HEK293 (cell line): ENCODE results near the gene NPFF.
A peak's percentile ranks its signal among the peaks of the same experiment; 100 is the strongest.

Source experiments
- BCL11B ChIP-seq: fragments of 450-650 bp; formaldehyde crosslinking; IDR thresholded peaks from 2 replicates; pipeline ENCODE4 v1.5.1; 2016; ENCODE audit warnings: low read depth, missing biosample characterization, missing genetic modification characterization
- GFI1B ChIP-seq: fragments of 450-650 bp; formaldehyde crosslinking; IDR thresholded peaks from 2 replicates; pipeline ENCODE4 v1.5.1; 2016; ENCODE audit warnings: missing biosample characterization, missing genetic modification characterization
- GLIS1 ChIP-seq: fragments of 450-650 bp; formaldehyde crosslinking; IDR thresholded peaks from 2 replicates; pipeline ENCODE4 v1.5.1; 2016; ENCODE audit warnings: missing biosample characterization, missing genetic modification characterization
- KLF9 ChIP-seq: fragments of 450-650 bp; formaldehyde crosslinking; IDR thresholded peaks from 2 replicates; pipeline ENCODE4 v1.5.1; 2016; ENCODE audit warnings: missing biosample characterization, missing genetic modification characterization, low read depth
- MEIS1 ChIP-seq: sonication (generic); formaldehyde crosslinking; IDR thresholded peaks from 2 replicates; pipeline ENCODE4 v1.8.1; 2022; ENCODE audit warnings: missing genetic modification reagents, mild to moderate bottlenecking, borderline replicate concordance
- OVOL3 ChIP-seq: fragments of 450-650 bp; formaldehyde crosslinking; IDR thresholded peaks from 2 replicates; pipeline ENCODE4 v1.5.1; 2016; ENCODE audit warnings: missing biosample characterization, missing genetic modification characterization
- SCRT1 ChIP-seq: fragments of 450-650 bp; formaldehyde crosslinking; IDR thresholded peaks from 2 replicates; pipeline ENCODE4 v1.5.1; 2016; ENCODE audit warnings: missing biosample characterization, missing genetic modification characterization, borderline replicate concordance
- ZFP69B ChIP-seq: fragments of 450-650 bp; formaldehyde crosslinking; IDR thresholded peaks from 2 replicates; pipeline ENCODE4 v1.5.1; 2016; ENCODE audit warnings: missing biosample characterization, missing genetic modification characterization
- ZNF10 ChIP-seq: fragments of 450-650 bp; formaldehyde crosslinking; IDR thresholded peaks from 2 replicates; pipeline ENCODE4 v1.5.1; 2017; ENCODE audit warnings: missing biosample characterization, missing genetic modification characterization
- ZNF114 ChIP-seq: fragments of 450-650 bp; formaldehyde crosslinking; IDR thresholded peaks from 2 replicates; pipeline ENCODE4 v1.5.0; 2017; ENCODE audit warnings: missing biosample characterization, missing genetic modification characterization
- ZNF121 ChIP-seq: fragments of 450-650 bp; formaldehyde crosslinking; IDR thresholded peaks from 2 replicates; pipeline ENCODE4 v1.5.1; 2016; ENCODE audit warnings: missing biosample characterization, missing genetic modification characterization
- ZNF239 ChIP-seq: fragments of 450-650 bp; formaldehyde crosslinking; IDR thresholded peaks from 2 replicates; pipeline ENCODE4 v1.5.1; 2016; ENCODE audit warnings: missing biosample characterization, missing genetic modification characterization
- ZNF514 ChIP-seq: fragments of 450-650 bp; formaldehyde crosslinking; IDR thresholded peaks from 2 replicates; pipeline ENCODE4 v1.5.1; 2016; ENCODE audit warnings: missing biosample characterization, missing genetic modification characterization
- ZNF544 ChIP-seq: fragments of 450-650 bp; formaldehyde crosslinking; IDR thresholded peaks from 2 replicates; pipeline ENCODE4 v1.5.0; 2017; ENCODE audit warnings: missing biosample characterization, missing genetic modification characterization
- ZNF558 ChIP-seq: fragments of 450-650 bp; formaldehyde crosslinking; IDR thresholded peaks from 2 replicates; pipeline ENCODE4 v1.5.1; 2016; ENCODE audit warnings: missing biosample characterization, missing genetic modification characterization
- ZNF571 ChIP-seq: fragments of 450-650 bp; formaldehyde crosslinking; IDR thresholded peaks from 2 replicates; pipeline ENCODE4 v1.5.0; 2017; ENCODE audit warnings: missing biosample characterization, missing genetic modification characterization
- ZNF624 ChIP-seq: fragments of 450-650 bp; formaldehyde crosslinking; IDR thresholded peaks from 2 replicates; pipeline ENCODE4 v1.5.1; 2017; ENCODE audit warnings: missing biosample characterization, missing genetic modification characterization
- ZNF707 ChIP-seq: fragments of 450-650 bp; formaldehyde crosslinking; IDR thresholded peaks from 2 replicates; pipeline ENCODE4 v1.5.1; 2016; ENCODE audit warnings: missing biosample characterization, missing genetic modification characterization
- TF ChIP-seq, protein P1 (sequence below): fragments of 450-650 bp; formaldehyde crosslinking; IDR thresholded peaks from 2 replicates; pipeline ENCODE4 v1.5.1; 2017; ENCODE audit warnings: missing biosample characterization, missing genetic modification characterization
- TF ChIP-seq, protein P2 (sequence below): fragments of 450-650 bp; formaldehyde crosslinking; IDR thresholded peaks from 2 replicates; pipeline ENCODE4 v1.5.1; 2017; ENCODE audit warnings: missing biosample characterization, missing genetic modification characterization
- TF ChIP-seq, protein P3 (sequence below): fragments of 450-650 bp; formaldehyde crosslinking; IDR thresholded peaks from 2 replicates; pipeline ENCODE4 v1.5.1; 2017; ENCODE audit warnings: missing biosample characterization, mild to moderate bottlenecking, missing genetic modification characterization, moderate library complexity
- TF ChIP-seq, protein P4 (sequence below): fragments of 450-650 bp; formaldehyde crosslinking; IDR thresholded peaks from 2 replicates; pipeline ENCODE4 v1.5.1; 2016; ENCODE audit warnings: missing biosample characterization, missing genetic modification characterization
- TF ChIP-seq, protein P5 (sequence below): fragments of 450-650 bp; formaldehyde crosslinking; IDR thresholded peaks from 2 replicates; pipeline ENCODE4 v1.5.1; 2017; ENCODE audit warnings: missing biosample characterization, missing genetic modification characterization
- TF ChIP-seq, protein P6 (sequence below): fragments of 450-650 bp; formaldehyde crosslinking; optimal IDR thresholded peaks from 2 replicates; pipeline ENCODE3; 2016; ENCODE audit warnings: missing biosample characterization, mild to moderate bottlenecking, missing genetic modification characterization
- TF ChIP-seq, protein P7 (sequence below): fragments of 450-650 bp; formaldehyde crosslinking; IDR thresholded peaks from 2 replicates; pipeline ENCODE4 v1.5.1; 2016; ENCODE audit warnings: missing biosample characterization, missing genetic modification characterization
- TF ChIP-seq, protein P8 (sequence below): fragments of 450-650 bp; formaldehyde crosslinking; IDR thresholded peaks from 2 replicates; pipeline ENCODE4; 2016; ENCODE audit warnings: missing biosample characterization, missing genetic modification characterization

The NPFF gene

DNA sequence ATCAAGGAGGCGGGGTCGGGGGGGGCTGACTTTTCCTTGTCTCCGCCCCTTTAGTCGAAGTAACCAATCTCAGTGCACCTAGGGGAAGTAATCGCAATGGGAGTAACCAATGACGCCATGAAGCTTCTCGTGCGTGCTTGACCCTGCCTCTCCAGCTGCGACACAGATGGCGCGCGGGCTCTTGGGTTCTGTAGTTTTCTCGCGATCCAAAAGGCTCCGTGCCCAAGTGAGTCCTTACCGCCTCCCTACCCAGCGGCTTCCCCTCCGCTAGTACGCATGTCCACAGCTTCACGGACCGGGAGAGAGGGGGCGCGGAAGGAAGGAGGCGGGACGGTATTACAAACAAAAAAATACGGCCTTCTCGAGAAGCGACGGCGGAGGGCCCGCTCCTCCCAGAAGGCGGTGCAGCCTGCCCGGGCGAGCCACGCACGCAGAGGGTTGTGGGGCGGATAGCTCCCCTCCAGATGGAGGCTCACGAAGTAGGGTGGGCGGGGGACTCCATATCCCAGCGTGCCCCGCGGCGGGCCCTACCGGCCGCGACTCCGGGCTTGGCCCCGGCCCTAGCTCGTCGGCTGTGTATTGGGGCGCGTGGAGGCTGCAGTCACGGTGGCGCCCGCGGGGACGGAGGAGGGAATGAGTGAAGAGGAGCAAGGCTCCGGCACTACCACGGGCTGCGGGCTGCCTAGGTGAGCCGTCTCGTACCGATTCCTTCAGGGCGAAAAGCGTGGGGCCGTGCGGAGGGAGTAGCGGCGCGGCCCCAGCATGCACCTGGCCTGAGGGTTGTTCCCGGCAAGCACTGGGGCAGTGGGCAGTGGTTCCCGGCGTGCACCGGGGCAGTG is 6.3 kb downstream of the NPFF start, which contains the start of gene TARBP2 (continued):
- TF ChIP-seq, protein P1, sequence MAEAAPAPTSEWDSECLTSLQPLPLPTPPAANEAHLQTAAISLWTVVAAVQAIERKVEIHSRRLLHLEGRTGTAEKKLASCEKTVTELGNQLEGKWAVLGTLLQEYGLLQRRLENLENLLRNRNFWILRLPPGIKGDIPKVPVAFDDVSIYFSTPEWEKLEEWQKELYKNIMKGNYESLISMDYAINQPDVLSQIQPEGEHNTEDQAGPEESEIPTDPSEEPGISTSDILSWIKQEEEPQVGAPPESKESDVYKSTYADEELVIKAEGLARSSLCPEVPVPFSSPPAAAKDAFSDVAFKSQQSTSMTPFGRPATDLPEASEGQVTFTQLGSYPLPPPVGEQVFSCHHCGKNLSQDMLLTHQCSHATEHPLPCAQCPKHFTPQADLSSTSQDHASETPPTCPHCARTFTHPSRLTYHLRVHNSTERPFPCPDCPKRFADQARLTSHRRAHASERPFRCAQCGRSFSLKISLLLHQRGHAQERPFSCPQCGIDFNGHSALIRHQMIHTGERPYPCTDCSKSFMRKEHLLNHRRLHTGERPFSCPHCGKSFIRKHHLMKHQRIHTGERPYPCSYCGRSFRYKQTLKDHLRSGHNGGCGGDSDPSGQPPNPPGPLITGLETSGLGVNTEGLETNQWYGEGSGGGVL = no peak; the same call in 1 of the 2 replicates
- TF ChIP-seq BCL11B (tag by site-specific recombination) = peak; percentile 85; the same call in 1 of the 2 replicates
- no peak for TF ChIP-seq MEIS1 (CRISPR knock-in tag)
- TF ChIP-seq, protein P2, sequence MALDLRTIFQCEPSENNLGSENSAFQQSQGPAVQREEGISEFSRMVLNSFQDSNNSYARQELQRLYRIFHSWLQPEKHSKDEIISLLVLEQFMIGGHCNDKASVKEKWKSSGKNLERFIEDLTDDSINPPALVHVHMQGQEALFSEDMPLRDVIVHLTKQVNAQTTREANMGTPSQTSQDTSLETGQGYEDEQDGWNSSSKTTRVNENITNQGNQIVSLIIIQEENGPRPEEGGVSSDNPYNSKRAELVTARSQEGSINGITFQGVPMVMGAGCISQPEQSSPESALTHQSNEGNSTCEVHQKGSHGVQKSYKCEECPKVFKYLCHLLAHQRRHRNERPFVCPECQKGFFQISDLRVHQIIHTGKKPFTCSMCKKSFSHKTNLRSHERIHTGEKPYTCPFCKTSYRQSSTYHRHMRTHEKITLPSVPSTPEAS (tag by site-specific recombination) = peak; percentile 69
- TF ChIP-seq ZNF571 (tag by site-specific recombination) = no peak
- TF ChIP-seq, protein P3, sequence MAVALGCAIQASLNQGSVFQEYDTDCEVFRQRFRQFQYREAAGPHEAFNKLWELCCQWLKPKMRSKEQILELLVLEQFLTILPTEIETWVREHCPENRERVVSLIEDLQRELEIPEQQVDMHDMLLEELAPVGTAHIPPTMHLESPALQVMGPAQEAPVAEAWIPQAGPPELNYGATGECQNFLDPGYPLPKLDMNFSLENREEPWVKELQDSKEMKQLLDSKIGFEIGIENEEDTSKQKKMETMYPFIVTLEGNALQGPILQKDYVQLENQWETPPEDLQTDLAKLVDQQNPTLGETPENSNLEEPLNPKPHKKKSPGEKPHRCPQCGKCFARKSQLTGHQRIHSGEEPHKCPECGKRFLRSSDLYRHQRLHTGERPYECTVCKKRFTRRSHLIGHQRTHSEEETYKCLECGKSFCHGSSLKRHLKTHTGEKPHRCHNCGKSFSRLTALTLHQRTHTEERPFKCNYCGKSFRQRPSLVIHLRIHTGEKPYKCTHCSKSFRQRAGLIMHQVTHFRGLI = peak; percentile 98
- peak; percentile 61; the same call in 1 of the 2 replicates for TF ChIP-seq GLIS1 (tag by site-specific recombination)
- no peak for TF ChIP-seq ZNF239 (tag by site-specific recombination)
- peak; percentile 60; the same call in 1 of the 2 replicates for TF ChIP-seq KLF9 (tag by site-specific recombination)
- peak; percentile 96 for TF ChIP-seq OVOL3
- TF ChIP-seq ZNF114 = no peak
- TF ChIP-seq, protein P4, sequence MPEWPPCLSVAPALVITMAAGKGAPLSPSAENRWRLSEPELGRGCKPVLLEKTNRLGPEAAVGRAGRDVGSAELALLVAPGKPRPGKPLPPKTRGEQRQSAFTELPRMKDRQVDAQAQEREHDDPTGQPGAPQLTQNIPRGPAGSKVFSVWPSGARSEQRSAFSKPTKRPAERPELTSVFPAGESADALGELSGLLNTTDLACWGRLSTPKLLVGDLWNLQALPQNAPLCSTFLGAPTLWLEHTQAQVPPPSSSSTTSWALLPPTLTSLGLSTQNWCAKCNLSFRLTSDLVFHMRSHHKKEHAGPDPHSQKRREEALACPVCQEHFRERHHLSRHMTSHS (tag by site-specific recombination) = no peak
- no peak for TF ChIP-seq ZNF707 (tag by site-specific recombination)
- no peak for TF ChIP-seq ZNF514
- TF ChIP-seq, protein P5, sequence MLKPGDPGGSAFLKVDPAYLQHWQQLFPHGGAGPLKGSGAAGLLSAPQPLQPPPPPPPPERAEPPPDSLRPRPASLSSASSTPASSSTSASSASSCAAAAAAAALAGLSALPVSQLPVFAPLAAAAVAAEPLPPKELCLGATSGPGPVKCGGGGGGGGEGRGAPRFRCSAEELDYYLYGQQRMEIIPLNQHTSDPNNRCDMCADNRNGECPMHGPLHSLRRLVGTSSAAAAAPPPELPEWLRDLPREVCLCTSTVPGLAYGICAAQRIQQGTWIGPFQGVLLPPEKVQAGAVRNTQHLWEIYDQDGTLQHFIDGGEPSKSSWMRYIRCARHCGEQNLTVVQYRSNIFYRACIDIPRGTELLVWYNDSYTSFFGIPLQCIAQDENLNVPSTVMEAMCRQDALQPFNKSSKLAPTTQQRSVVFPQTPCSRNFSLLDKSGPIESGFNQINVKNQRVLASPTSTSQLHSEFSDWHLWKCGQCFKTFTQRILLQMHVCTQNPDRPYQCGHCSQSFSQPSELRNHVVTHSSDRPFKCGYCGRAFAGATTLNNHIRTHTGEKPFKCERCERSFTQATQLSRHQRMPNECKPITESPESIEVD (tag by site-specific recombination) = no peak
- no peak for TF ChIP-seq ZNF544 (tag by site-specific recombination)
- TF ChIP-seq, protein P6, sequence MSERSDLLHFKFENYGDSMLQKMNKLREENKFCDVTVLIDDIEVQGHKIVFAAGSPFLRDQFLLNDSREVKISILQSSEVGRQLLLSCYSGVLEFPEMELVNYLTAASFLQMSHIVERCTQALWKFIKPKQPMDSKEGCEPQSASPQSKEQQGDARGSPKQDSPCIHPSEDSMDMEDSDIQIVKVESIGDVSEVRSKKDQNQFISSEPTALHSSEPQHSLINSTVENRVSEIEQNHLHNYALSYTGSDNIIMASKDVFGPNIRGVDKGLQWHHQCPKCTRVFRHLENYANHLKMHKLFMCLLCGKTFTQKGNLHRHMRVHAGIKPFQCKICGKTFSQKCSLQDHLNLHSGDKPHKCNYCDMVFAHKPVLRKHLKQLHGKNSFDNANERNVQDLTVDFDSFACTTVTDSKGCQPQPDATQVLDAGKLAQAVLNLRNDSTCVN = peak; percentile 89
- no peak for TF ChIP-seq SCRT1 (tag by site-specific recombination)
- peak; percentile 8; the same call in 1 of the 2 replicates for TF ChIP-seq ZNF10 (tag by site-specific recombination)
- no peak for TF ChIP-seq GFI1B (tag by site-specific recombination)
- no peak for TF ChIP-seq ZNF624 (tag by site-specific recombination)
- TF ChIP-seq ZNF121 (tag by site-specific recombination) = peak; percentile 66
- TF ChIP-seq ZNF558 (tag by site-specific recombination) = no peak
- peak; percentile 66; the same call in 1 of the 2 replicates for TF ChIP-seq ZFP69B (tag by site-specific recombination)
- TF ChIP-seq, protein P7, sequence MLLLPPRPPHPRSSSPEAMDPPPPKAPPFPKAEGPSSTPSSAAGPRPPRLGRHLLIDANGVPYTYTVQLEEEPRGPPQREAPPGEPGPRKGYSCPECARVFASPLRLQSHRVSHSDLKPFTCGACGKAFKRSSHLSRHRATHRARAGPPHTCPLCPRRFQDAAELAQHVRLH (tag by site-specific recombination) = peak; percentile 100
- TF ChIP-seq, protein P8, sequence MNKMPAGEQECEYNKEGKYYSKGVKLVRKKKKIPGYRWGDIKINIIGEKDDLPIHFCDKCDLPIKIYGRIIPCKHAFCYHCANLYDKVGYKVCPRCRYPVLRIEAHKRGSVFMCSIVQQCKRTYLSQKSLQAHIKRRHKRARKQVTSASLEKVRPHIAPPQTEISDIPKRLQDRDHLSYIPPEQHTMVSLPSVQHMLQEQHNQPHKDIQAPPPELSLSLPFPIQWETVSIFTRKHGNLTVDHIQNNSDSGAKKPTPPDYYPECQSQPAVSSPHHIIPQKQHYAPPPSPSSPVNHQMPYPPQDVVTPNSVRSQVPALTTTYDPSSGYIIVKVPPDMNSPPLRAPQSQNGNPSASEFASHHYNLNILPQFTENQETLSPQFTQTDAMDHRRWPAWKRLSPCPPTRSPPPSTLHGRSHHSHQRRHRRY (tag by site-specific recombination) = no peak
